Left ventricle myocardium inferior (tissue), 1 donor: Measurements from ENCODE around the gene WNK3. TPM values are rescaled to one million over a fixed set of nuclear protein-coding genes. Genes with fewer than 3 reads are reported as not detected.

ENCODE experiments used
- DNase-seq: peaks from one replicate; pipeline ENCODE4 v3.0.0-alpha.2; 2020
- H3K27ac ChIP-seq: fragments of 200-600 bp; replicated peaks from 2 replicates; pipeline ENCODE4 v1.8.0; 2021
- H3K27me3 ChIP-seq: fragments of 200-600 bp; 2 replicates; pipeline ENCODE4 v1.8.0; 2021; ENCODE audit warnings: low read depth
- H3K36me3 ChIP-seq: fragments of 200-600 bp; 2 replicates; pipeline ENCODE4 v1.8.0; 2021
- H3K4me1 ChIP-seq: fragments of 200-600 bp; 2 replicates; pipeline ENCODE4 v1.8.0; 2021
- H3K4me3 ChIP-seq: fragments of 200-600 bp; 2 replicates; pipeline ENCODE4 v1.8.0; 2021; ENCODE audit warnings: mild to moderate bottlenecking, moderate library complexity
- H3K9me3 ChIP-seq: fragments of 200-600 bp; replicated peaks from 2 replicates; pipeline ENCODE4 v1.8.0; 2021
- intact Hi-C: fragments of 100-400 bp; cut with micrococcal nuclease; formaldehyde crosslinking; loops from one replicate; pipeline ENCODE4 v1.11.0; 2022
- total RNA-seq: library from RNA; stranded (reverse); fragmentation: NEBNext Ultra II Directional; extraction: Animal tissue kit (Norgen Biotek cat#: 25700); gene quantifications from one replicate; pipeline ENCODE4 v1.2.1, GENCODE V29; 2021
- TF ChIP-seq, protein P1 (sequence below): fragments of 200-600 bp; IDR thresholded peaks from 2 replicates; pipeline ENCODE4 v1.8.0; 2021; ENCODE audit warnings: antibody characterized with exemption, mild to moderate bottlenecking, borderline replicate concordance
- donor health status: DM: no; HTN: yes; CAD: no; lungs with severe emphysema.

The WNK3 gene
- total RNA-seq, 1 donor from 2014 or later, result 0.88 TPM

DNA sequence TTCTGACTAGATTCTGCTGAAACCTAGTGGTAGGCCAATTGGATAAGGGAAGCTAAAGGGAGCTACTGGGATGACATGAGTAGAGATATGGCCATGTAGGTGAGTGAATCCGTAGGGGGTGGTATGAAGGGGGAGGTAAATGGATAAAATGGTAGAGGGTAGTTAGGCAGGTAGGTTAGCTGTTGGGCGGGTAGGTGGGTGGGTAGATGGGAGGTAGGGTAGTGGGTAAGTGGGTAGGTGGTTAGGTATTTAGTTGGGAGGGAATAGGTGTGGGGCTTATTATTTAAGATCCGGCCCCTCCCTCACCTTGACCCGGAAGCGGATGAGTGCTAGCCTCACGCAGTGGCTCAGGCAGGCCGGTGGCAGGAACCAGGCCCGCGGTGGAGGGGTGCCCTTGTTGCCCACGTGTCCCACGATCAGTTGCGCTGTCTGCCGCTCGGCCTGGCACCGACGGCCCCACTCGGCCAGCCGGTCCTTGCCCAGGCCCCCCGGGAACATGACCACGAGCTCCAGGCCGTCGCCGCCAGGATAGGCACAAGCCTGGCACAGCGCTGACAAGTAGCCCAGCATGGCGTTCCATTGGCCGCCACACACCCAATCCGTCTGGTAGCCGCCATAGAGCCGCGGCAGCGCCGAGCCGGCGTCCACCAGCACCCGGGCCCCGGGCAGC lies 175.5 kb downstream of the WNK3 start:
- intact Hi-C loops, result no loop called here

DNA sequence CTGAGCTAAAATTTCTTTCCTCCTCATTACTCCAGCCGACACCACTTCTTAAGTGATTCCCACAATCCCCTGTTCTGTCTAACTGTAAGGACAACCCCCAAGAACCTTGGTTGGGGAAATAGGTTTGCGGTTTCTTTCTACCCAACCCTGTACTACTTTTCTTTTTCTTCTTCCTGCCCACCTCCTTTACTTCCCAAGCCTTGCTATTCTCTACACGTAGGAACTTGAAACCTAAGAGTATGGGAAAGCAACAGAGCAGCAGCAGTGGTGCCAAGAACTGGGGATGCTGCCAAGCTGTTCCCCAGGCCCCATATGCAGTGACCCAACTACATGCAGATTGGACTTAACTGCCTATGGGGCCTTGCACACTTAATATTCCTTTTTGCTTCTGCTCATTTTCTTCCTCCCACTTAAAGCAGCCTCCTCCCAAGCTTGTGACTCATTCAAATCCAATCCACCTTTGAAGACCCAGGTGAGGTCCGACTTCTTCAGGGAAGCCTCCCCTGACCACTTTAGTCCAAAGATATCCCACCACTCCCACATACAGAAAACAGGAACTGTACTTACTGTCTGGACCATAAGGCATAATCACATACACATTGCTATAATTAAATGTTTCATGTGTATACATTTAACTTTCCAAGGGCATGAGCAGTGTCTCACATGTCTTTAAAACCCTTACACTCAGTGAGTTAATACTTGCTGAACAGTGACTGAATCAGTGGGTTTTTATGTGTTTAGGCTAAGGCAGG lies 176.5 kb downstream of the WNK3 start:
- Histone ChIP-seq H3K27ac (no peak overlapping the region), H3K4me1 (peaks cover 49% of the 10 kb centered on the region), H3K9me3 (no peaks in the 10 kb centered on the region), H3K36me3 (no peaks in the 10 kb centered on the region), H3K4me3 (peak overlapping the region; percentile 85), H3K27me3 (no peaks in the 10 kb centered on the region)
- DNase-seq, result no peak
- intact Hi-C loops, result no loop called here
- TF ChIP-seq, protein P1, sequence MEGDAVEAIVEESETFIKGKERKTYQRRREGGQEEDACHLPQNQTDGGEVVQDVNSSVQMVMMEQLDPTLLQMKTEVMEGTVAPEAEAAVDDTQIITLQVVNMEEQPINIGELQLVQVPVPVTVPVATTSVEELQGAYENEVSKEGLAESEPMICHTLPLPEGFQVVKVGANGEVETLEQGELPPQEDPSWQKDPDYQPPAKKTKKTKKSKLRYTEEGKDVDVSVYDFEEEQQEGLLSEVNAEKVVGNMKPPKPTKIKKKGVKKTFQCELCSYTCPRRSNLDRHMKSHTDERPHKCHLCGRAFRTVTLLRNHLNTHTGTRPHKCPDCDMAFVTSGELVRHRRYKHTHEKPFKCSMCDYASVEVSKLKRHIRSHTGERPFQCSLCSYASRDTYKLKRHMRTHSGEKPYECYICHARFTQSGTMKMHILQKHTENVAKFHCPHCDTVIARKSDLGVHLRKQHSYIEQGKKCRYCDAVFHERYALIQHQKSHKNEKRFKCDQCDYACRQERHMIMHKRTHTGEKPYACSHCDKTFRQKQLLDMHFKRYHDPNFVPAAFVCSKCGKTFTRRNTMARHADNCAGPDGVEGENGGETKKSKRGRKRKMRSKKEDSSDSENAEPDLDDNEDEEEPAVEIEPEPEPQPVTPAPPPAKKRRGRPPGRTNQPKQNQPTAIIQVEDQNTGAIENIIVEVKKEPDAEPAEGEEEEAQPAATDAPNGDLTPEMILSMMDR, result no peak

More for the DNA sequence above, 175.5 kb downstream of the WNK3 start:
- Histone ChIP-seq H3K4me1 (peaks cover 49% of the 10 kb centered on the region), H3K27me3 (no peaks in the 10 kb centered on the region), H3K36me3 (no peaks in the 10 kb centered on the region), H3K4me3 (peak overlapping the region; percentile 85), H3K9me3 (no peaks in the 10 kb centered on the region), H3K27ac (peak overlapping the region; percentile 93)
- peak; percentile 55 for DNase-seq
- TF ChIP-seq, protein P1, result no peak

DNA sequence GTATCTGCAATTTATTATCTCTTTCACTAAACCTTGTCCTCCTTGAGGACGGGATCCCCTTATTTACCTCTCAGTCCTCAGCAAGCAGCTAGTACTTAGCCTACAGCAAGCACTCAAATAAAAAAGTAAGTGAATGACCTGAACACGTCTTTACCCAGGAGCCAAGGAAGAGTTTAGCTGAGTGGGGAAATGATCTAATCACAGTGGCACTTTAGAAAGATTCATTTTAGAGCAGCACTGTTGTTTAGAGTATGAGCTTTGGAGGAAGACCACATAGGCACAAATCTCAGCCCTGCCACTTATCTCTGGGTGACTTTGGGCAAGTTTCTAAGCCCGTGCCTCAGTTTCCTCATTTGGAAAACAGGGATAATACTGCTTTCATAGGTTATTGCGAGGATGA lies 177.4 kb downstream of the WNK3 start:
- H3K9me3 ChIP-seq, result no peaks in the 10 kb centered on the region
- no peak overlapping the region for H3K27ac ChIP-seq
- peak overlapping the region; percentile 85 for H3K4me3 ChIP-seq
- no peak for DNase-seq
- peaks cover 49% of the 10 kb centered on the region for H3K4me1 ChIP-seq
- no peaks in the 10 kb centered on the region for H3K36me3 ChIP-seq
- intact Hi-C loops, result no loop called here
- TF ChIP-seq, protein P1, result no peak
- H3K27me3 ChIP-seq, result no peaks in the 10 kb centered on the region

DNA sequence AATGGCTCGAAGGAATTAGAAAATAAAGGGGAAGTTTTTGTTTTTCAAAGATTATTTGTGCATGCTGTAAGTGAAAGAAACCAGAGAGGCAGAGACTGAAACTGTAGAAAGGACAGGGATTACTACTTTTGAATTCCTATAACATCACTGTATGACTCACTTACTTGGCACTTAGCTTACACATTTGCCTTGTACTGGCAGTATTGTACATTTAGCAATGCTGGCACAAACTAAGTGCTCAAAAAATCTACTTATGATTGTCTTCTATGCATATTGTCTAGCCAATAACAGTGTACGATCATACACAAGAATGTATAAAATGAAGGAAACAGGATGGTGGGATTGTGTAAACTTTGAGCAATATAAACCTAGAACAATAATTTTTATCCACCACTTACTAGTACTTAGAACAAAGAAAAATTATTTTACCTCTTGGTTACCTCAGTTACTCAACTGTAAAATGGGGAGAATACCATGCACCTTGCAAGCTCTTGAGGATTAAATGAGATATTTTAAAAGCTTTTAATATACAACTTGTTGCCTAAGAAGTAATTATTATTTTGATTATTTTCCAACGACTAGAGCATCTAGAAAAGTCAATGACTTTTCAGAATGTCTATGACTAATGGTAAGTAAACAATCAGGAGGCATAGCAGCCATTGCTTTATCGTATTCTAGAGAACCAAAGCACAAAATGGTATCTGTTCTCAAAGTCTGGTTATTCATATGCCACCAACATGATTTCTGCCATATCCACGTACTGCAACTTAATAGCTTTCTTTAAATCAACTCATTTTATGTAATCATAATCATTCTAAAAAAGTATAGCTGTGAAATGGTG lies 179.5 kb downstream of the WNK3 start:
- H3K27me3 ChIP-seq, result no peaks in the 10 kb centered on the region
- TF ChIP-seq, protein P1, result no peak
- no peak overlapping the region for H3K27ac ChIP-seq
- H3K4me3 ChIP-seq, result no peak overlapping the region
- intact Hi-C loops, result no loop called here
- DNase-seq, result no peak
- peaks cover 49% of the 10 kb centered on the region for H3K4me1 ChIP-seq
- H3K36me3 ChIP-seq, result peaks cover 5% of the 10 kb centered on the region
- no peaks in the 10 kb centered on the region for H3K9me3 ChIP-seq

DNA sequence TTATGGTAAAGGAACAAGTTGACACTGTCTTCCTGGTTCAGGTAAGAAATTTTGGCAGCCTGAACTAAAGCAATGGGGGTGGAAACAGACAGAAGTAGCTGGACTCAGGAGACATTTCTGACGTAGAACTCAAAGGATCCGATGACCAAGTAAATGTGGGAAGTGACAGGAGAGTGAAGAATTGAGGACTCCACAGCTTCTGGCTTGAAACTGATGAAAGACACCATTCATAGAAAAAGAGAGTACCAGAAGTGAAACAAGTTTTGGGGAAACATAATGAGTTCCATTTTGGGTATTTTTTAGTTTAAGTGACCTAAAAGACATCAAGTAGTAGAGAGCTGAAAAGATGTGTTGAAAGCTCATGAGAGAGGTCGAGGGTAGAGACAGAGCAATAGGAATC lies 180.5 kb downstream of the WNK3 start:
- Histone ChIP-seq H3K36me3 (peaks cover 5% of the 10 kb centered on the region), H3K4me3 (no peak overlapping the region), H3K27me3 (no peaks in the 10 kb centered on the region), H3K27ac (no peak overlapping the region), H3K4me1 (peaks cover 43% of the 10 kb centered on the region), H3K9me3 (no peaks in the 10 kb centered on the region)
- no peak for DNase-seq
- TF ChIP-seq, protein P1, result no peak
- intact Hi-C loops, result no loop called here
